Measurements from ENCODE around the gene DTWD2.

GRCh38 chr5:118968925-118969375 lies 19.4 kb downstream of the DTWD2 start:
- TF ChIP-seq CTCF (IDR thresholded peaks at IDR 0.05) (no peak), POLR2A (IDR thresholded peaks at IDR 0.05) (no peak), EP300 (IDR thresholded peaks at IDR 0.05) (no peak), POLR2AphosphoS5 (IDR thresholded peaks at IDR 0.05) (no peak)
